NCI-H345 (cell line): Measurements from ENCODE around the gene HMGCL.
A peak's percentile ranks its signal among the peaks of the same experiment; 100 is the strongest.
"Not testable (repeated sequence)": the region's sequence is repeated elsewhere in the genome, so short reads cannot be mapped to it uniquely, and the experiment has no call there.

Experiments used
- DNase-seq: peaks from one replicate; lab custom pipeline; 2025; lab: John Stamatoyannopoulos, UW

The HMGCL gene

DNA sequence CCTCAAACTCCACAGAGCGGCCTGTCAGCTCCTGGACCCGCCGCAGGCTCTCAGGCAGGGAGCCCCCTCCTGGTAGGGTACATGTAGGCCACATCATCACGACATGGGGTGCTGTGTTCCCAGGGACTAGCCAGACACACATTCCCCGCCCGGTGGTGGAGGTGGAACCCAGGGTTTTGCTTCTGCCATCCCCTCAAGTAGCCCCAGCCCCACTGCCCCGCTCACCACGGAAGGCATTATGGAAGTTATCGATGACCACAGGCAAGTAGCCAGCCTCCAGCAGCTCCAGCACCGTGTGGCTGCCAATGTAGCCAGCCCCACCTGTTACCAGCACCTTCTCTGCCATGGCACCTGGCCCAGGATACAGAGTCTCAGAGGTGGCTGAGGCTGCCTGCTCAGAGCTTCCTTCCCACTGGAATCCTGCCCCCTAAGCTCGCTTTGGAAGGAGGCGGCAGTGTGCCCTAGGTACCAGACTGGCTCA is 26.5 kb downstream of the HMGCL start:
- DNase-seq: no peak

DNA sequence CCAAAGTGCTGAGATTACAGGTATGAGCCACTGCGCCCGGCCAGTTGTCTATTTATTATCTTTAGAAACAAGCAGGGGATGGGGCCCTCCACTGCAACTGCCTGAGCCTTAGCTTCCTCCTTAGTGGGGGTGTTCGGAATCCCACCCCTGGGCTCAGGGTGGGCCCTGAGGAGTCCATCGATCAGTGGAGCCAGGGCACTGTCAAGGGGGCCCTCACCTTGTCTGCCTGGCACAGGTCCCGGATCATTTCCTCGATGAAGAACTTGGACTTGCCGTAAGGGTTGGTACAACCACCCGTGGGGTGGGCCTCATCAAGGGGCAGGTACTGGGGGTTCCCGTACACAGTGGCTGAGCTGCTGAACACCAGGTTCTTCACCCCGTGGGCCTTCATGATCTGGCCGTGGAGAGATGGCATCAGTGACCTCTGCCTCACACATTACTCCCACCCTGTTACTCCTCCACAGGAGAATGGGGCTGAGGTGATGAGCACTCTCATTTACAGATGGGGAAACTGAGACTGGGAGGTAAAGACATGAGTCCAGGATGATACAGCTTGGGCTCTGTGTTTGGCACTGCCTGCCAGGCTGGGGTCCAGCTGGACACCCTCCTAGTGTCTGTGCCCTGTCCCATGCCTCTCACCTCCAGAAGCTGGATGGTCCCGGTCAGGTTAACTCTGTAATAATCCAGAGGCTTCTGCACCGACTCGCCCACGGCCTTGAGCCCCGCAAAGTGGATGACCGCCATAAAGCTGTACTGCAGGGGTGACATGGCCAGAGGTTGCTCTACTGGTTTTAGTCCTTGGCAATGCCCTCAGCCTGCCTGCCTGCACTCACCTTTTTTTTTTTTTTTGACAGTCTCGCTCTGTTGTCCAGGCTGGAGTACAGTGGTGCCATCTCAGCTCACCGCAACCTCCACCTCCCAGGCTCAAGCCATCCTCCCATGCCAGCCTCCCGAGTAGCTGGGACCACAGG is 27.5 kb downstream of the HMGCL start:
- DNase-seq: no peak

DNA sequence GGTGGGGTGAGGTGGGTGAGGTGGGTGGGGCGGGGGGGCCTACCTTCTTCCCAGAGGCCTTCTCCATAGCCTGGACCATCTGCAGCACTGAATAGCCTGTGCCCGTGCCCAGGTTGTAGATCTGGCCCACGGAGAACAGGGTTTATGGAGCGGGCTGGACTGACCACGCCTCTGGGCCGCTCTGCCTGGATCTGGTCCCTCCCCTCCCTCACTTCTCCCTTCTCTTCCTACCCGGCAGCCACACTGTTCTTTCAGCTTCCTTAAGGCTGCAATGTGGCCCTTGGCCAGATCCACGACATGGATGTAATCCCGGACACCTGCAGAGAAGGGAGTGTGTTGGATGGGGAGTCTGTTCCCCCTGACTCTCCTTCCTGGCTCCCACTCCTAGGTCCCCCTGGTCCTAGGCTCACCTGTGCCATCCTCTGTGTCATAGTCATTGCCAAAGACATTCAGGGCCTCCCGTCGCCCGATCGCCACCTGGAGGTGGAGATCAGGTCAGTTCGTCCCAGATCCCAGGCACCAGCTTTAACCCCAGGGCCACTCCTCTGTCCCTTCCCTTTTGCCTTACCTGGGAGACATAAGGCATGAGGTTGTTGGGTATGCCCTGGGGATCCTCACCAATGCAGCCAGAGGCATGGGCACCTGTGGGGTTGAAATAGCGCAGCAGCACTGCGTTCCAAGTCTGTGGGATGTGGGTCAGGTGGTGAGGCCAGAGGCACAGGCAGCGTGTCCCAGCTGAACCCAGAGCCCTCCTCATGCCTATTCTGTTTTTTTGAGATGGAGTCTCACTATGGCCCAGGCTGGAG is 28.6 kb downstream of the HMGCL start:
- no peak for DNase-seq

DNA sequence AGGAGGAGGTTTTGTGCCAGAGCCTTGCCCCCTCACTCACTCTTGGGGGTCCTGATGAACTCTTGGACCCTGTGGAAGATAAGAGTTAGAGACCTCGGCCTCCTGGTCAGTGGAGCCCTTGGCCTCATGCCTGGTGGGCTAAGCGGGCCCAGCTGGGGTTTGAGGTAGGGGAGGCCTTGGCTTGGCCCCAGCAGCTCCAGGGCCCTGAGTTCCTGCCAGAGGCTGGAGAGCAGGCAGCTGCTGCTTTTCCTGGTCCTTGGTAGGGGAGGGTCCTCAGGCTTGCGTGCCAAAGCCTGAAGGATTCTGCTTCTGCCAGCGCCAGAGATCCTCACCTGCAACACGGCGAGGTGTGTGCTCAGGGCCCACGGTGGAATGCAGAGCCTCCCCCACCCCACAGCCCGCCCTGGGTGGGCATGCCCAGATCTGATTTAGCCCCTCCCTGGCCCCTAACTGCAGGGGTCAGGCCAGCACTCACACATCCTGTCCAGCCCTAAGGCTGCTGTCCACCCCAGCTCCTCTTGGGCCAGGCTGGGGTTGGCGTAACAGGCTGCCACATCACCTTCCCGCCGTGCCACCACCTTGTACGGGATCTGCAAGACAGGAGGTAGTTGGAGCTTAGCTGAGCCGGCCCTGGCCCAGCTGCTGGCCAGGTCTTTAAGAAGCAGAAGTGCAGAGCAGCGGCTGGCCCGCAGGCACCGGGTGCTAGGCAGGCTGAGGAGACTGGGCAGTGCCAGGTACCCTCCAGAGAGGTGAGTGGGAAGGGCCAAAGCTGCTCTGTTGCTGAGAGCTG is 29.4 kb downstream of the HMGCL start:
- no peak for DNase-seq

DNA sequence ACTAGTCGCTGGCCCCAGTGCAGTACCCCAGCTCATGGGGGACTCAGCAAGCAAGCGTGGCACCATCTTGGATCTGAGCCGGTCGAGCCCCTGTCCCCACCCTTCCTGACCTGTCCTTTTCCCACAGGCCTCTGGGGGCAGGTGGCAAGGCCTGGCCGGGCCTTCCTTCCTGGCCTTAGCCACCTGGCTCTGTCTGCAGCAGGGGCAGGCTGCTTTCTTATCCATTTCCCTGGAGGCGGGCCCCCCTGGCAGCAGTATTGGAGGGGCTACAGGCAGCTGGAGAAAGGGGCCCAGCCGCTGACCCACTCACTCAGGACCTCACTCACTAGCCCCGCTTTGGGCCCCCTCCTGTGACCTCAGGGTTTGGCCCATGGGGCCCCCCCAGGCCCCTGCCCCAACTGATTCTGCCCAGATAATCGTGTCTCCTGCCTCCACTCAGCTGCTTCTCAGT is 30.5 kb downstream of the HMGCL start:
- not testable (repeated sequence) for DNase-seq

DNA sequence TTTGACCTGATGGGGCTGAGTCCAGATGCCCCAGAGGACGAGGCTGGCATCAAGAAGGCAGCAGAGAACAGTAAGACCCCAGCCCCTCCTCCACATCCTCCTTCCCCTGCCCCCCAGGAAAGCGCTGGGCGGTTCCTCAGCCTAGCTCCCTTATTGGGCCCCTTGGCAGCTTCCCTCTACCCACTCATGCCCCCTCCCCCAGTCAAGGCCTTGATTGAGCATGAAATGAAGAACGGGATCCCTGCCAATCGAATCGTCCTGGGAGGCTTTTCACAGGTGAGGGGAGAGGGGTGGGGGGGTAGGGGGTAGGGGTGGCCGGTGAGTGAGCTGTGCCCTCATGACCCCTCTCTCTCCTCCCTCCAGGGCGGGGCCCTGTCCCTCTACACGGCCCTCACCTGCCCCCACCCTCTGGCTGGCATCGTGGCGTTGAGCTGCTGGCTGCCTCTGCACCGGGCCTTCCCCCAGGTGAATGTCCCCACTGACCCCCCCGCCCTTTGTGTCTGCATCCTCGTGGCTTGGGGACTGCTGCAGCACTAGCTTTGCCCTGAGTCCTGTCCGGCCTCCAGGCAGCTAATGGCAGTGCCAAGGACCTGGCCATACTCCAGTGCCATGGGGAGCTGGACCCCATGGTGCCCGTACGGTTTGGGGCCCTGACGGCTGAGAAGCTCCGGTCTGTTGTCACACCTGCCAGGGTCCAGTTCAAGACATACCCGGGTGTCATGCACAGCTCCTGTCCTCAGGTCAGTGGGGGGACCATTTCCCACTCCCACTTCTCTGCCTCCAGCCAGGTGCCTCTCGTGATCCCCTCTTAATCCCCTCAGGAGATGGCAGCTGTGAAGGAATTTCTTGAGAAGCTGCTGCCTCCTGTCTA is 31.1 kb downstream of the HMGCL start:
- DNase-seq: no peak

DNA sequence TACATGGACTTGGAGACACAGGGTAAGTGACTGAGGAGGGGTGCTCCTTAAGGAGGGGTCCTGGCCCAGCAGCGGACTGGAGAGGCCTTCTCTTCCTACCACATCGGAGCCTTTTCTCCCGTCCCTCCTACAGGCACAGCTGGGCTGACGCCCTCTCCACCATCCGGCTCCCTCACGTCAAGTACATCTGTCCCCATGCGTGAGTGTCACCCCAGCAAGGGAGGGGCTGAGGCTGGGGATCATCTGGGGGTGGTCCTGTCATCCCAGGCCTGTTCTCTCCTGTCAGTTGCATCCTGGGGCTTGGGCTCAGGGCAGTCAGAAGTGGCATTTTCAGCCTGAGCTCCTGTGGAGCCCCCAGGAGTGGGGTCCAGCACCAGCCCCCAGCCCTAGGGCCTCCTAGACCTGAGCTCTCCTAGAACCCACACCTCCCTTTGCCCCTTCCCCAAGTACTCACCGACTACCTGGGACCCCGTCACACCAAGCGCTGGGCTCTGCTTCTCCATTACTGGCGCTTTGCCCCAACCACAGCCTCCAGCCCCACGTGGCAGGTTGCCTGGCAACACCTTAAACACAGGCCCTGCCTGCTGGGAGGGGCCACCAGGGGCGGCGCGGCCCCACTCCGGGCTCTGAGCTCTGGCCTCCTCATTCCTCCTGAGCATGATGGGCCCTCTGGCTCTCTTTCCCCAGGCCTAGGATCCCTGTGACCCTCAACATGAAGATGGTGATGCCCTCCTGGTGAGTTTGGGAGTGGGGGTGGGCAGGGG is 32.0 kb downstream of the HMGCL start:
- no peak for DNase-seq

DNA sequence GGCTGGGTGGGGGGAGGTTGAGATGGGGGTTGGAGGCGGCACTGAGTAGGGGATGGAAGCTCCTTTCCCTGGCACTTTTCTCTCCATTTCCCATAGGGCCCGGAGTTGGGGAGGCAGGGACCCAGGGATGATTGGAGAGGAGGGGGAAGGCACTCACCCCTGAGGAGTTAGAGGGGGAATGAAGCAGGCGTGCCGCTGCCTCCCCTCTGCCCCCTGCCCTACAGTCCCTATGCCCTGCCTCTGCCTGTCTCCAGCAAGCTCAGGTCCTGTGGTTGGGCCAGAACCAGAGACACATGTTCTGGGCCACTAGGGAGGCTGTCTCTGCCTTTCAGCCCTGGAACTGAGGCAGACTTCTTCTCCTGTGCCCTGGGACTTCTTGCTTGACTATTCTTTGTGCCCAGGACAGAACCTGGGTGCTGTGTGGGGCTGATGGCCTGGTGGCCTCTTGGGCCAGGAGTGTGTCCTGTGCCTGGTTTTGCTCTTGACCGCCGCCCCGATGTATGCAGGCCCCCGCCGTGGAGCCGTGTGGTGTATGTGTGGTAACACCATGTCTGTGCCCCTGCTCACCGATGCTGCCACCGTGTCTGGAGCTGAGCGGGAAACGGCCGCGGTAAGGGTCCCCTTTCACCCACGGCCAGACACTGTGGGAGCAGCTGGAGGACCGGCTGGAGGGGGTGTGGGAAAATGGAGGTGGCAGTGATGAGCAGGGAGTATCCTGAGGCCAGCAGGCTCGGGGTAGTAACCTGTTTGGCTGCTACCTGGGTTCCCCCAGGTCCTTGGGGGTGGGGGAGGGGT is 32.9 kb downstream of the HMGCL start:
- no peak for DNase-seq

DNA sequence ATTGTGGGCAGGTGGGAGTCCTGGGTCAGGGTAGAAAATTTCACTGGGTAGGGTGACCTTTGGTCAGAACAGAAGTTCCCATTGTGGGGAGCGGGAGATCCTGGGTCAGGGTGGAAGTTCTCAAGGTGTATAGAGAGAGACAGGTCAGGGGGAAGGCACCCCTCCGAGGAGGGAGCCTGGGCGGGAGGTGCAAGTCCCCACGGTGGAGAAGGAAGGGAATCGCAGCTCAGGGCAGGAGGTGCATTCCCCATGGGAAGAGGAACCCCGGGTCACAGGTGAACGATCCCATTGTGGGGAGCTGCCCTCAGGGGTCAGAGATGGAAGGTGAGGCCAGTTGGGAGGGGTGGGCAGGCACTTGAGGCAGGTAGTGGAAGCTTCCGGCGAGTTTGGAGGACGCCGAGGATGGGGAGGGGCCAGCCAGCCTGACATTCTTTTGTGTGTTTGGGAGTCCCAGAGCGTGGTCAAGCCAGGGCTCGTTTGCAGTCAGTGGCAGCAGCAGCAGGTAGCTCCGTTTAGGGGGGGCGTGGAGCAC is 33.6 kb downstream of the HMGCL start:
- no peak for DNase-seq

DNA sequence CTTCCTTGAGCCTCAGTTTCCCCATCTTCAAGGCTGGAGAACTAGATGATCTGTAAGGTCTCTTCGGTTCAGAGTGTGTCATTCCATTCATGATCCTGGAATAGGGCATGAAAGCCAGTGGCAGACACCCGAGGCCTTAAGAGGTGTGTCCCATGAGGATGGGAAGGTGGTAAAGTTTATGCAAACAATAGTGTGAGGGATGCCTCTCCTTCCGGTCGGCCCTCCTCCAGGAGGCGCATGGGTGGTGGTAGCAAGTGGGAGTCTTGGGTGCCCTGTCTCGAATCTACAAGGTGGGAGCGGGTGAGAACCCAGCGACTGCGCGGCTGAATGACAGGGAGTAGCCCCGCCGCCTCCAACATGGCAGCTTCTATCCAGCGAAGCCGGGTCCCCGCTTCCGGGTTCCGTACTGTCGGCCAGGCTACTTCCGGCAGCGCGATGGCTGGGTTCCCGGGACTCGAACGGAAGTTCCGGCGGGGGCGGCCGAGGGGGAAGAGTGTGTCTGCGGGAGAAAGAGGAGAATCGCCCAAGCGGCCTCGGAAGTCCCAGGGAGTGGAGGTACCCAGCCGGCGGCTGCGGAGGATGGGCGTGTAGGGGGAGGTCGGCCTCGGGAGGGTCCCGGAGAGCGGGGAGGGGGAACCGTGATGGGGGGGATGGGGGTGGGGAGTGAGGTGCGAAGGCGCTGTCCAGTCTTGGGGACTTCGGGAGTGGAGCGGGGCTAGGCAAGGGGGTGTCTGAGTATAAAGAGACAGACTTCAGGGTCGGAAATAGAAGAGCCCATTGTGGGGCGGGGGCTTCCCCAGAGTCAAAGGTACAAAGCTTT is 34.3 kb downstream of the HMGCL start, which contains the start of gene LYPLA2:
LYPLA2 (plus strand) TSS at position 450 of the 820 bp plus-strand sequence. CDS start 1,538 bp downstream, outside the sequence.
- DNase-seq: peak; percentile 93

DNA sequence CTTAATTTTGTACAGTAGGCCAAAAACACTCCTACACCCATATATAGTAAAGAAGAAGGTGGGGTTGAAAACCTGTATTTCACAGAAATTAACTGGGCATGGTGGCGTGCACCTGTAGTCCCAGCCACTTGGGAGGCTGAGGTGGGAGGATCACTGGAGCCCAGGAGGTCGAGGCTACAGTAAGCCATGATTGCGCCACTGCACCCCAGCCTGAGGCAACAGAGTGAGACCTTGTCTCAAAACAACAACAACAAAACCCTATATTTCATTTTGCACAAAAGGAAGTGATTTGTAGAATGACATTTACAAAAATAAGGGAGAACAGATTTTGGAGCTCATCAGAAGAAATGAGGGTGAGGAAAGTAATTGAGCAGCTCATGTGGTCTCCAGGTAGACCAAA is 36.5 kb downstream of the HMGCL start:
- no peak for DNase-seq

DNA sequence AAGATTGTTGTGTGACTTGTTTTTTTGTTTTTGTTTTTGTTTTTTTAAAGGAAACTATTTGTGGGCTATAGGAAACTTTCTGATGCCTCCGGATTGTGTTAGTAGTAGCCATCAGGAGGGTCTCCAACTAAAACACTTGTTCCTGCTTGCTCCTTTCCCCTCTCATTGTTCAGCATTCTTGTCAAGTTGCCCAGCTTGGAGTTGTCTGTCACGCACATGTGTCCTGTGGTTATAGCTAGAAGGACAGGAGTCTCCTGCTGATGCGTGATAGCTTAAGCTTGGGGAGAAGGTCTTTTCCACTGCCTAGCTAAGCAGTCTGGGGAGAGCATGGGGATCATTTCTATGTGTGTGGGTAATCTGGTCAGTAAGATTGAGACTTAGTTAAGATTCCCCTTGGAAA is 37.5 kb downstream of the HMGCL start:
- DNase-seq: no peak

DNA sequence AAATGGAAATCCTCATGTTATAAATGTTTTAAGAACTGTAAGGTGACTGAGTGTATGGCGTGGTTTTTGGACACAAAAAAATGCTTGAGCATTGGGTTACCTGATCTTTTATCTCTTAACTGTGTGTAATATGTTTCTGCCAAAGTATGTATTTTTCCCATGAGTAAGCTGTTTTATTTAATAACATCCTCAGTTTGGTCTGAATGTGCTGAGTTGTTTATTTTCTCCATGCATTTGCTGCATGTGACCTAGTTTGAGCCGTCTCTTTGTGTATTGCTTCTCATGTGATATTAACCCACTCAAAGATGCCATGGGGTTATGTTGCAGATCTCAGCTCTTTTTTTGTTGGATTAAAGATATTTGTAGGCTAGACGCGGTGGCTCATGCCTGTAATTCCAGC is 40.4 kb downstream of the HMGCL start:
- no peak for DNase-seq

DNA sequence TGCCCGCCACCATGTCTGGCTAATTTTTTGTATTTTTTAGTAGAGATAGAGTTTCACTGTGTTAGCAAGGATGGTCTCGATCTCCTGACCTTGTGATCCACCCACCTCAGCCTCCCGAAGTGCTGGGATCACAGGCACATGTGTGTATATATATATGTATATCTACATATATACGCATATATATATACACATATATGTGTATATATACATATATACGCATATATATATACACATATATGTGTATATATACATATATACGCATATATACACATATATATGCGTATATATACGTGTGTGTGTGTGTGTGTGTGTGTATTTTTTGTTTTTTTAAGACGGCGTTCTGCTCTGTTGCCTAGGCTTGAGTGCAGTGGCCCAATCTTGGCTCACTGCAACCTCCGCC is 42.1 kb downstream of the HMGCL start:
- DNase-seq: not testable (repeated sequence)

DNA sequence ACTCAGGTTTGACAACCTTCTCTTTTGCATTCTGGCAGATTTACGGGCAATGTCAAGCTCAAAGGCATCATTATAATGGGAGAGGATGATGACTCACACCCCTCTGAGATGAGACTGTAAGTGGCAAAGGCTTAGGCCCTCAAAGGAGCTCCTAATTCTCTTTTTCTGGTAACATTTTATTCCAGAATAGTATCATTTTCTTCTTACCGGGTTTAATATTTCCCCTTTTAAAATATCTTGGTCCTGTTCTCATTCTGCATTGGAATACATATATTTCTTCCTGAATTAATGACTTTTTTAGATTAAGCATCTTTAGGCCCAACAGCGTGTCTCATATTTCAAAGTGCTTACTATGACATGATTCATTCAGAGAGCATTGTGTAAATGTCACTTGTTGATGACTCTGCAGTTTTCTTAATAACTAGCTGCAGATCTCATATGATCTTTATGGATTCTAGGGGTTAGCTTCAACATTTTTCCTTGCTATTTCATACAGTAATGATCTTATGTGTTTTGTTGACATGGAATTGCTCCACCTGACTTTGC is 45.3 kb downstream of the HMGCL start:
- DNase-seq: no peak

DNA sequence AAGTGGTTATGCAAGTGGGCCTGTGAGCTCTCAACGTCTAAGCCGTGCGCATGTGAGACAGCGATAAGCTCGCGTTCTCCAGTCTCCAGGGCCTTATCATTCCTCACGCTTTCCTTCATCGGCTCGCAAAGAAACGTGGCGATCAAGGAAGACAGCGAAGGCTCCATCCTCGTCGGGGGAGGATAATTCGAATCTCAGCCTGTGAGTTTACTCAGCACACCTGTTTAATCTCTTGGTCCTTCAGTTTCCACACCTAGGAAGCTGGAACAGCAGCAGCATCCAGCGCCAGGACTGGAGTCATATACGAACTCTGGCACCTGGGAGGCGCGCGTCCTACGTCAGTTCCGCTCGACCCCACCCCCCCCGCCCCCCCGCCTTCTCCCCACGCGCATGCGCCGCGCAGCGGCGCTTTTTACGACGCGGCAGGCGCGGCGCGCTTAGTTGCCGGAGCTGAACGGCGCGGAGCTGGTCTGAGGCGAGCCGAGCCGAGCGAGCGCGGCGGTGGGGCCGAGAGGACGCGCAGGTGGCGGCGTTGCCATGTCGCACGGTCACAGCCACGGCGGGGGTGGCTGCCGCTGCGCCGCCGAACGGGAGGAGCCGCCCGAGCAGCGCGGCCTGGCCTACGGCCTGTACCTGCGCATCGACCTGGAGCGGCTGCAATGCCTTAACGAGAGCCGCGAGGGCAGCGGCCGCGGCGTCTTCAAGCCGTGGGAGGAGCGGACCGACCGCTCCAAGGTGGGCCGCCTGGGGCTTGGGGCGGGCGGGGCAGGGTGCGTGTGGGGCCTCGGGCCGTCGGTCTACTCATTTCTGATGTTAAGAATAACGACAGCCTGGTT is 47.0 kb downstream of the HMGCL start, which contains the start of gene PITHD1:
PITHD1 (plus strand) TSS at position 440 of the 836 bp plus-strand sequence; CDS start at position 538, 98 bp downstream.
- DNase-seq: peak; percentile 84

DNA sequence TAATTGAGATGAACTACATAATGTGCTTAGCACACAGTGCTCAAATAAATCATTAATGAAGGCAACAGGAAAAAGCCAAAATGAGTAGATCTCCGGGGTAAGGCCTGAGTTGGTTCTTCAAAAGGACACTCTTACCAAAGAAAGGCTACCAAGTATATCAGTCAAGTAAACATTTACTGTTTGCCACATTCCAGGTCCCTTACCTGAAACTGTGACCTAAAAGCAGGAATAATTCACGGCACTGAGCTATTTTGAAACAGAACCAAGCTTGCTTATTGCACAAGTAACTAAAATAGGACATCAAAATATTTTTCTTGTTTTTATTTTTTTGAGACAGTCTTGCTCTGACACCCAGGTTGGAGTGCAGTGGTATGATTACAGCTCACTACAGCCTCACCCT is 49.0 kb downstream of the HMGCL start:
- no peak for DNase-seq
